Peyer's patch (tissue), 4 donors: ENCODE results near the gene CDHR5.
A peak's percentile ranks its signal among the peaks of the same experiment; 100 is the strongest.

Experiments used
- POLR2A ChIP-seq, 2 donors: fragments of 450-650 bp; IDR thresholded peaks; one replicate each; pipeline ENCODE4 v1.5.1; 2017; ENCODE audit warnings: antibody characterized with exemption in 2 of 2, mild to moderate bottlenecking in 2 of 2, moderate library complexity in 2 of 2
- TF ChIP-seq, protein P1 (sequence below), 6 experiments: fragments of 450-650 bp in 4 of 6; fragments of 200-600 bp in 2 of 6; sonication (generic) in 1 of 6; IDR thresholded peaks; one replicate each; pipeline ENCODE4 v1.5.1; 2017 to 2019; ENCODE audit warnings: antibody characterized with exemption in 6 of 6, mild to moderate bottlenecking in 3 of 6, moderate library complexity in 1 of 6

DNA sequence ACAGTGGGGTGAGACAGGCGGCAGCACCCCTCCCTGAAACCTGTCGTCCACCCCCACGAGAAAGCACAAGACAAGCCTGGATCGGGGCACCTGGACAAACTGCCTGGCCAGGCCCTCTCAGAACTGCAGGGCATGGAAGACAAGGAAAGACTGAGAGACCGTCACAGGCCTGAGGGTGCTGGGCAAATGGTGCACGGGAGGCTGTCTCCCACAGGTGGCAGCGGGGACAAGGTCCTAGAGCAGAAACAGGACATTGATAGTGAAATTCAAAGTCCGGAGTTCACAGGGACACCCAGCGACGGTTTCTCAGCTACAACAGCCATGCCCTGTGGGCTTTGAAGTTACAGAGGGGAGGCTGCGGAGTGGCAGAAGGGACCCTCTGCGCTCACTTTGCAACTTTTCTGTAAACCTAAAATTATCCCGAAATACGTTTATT lies 33.0 kb upstream of the CDHR5 start:
- TF ChIP-seq, protein P1, sequence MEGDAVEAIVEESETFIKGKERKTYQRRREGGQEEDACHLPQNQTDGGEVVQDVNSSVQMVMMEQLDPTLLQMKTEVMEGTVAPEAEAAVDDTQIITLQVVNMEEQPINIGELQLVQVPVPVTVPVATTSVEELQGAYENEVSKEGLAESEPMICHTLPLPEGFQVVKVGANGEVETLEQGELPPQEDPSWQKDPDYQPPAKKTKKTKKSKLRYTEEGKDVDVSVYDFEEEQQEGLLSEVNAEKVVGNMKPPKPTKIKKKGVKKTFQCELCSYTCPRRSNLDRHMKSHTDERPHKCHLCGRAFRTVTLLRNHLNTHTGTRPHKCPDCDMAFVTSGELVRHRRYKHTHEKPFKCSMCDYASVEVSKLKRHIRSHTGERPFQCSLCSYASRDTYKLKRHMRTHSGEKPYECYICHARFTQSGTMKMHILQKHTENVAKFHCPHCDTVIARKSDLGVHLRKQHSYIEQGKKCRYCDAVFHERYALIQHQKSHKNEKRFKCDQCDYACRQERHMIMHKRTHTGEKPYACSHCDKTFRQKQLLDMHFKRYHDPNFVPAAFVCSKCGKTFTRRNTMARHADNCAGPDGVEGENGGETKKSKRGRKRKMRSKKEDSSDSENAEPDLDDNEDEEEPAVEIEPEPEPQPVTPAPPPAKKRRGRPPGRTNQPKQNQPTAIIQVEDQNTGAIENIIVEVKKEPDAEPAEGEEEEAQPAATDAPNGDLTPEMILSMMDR (IDR thresholded peaks at IDR 0.05), result peak in 3 of 6 experiments; percentile 20 to 37 (median 26)
- TF ChIP-seq POLR2A (IDR thresholded peaks at IDR 0.05), result peak; percentile 37 to 46
